H9 (cell line): ENCODE measurements around the gene TAF3. TPM values are rescaled to one million over a fixed set of nuclear protein-coding genes. Genes with fewer than 3 reads are reported as not detected.

ENCODE experiments used
- DNase-seq: peaks from one replicate; pipeline ENCODE4 v3.0.0-alpha.2; 2017
- H2AFZ ChIP-seq: one replicate; pipeline ENCODE4 v1.6.1; 2013; ENCODE audit warnings: mild to moderate bottlenecking, low read length, control low read depth, moderate library complexity
- H2AK5ac ChIP-seq: 2 replicates; pipeline ENCODE4 v1.6.1; 2013; ENCODE audit warnings: low read length, control low read depth, mixed read lengths; ENCODE audit not compliant: insufficient read length
- H2BK120ac ChIP-seq: one replicate; pipeline ENCODE4 v1.6.1; 2013; ENCODE audit warnings: low read depth, mild to moderate bottlenecking, low read length, control low read depth, inconsistent platforms; ENCODE audit not compliant: poor library complexity, severe bottlenecking
- H2BK12ac ChIP-seq: 2 replicates; pipeline ENCODE4 v1.6.1; 2013; ENCODE audit warnings: low read length, control low read depth, mixed read lengths, low read depth; ENCODE audit not compliant: insufficient read length
- H2BK15ac ChIP-seq: 2 replicates; pipeline ENCODE4 v1.6.1; 2013; ENCODE audit warnings: low read depth, low read length, control low read depth
- H2BK20ac ChIP-seq: one replicate; pipeline ENCODE4 v1.6.1; 2013; ENCODE audit warnings: low read depth, mild to moderate bottlenecking, low read length, control low read depth, inconsistent platforms; ENCODE audit not compliant: poor library complexity, severe bottlenecking
- H2BK5ac ChIP-seq: 2 replicates; pipeline ENCODE4 v1.6.1; 2013; ENCODE audit warnings: low read length, control low read depth, mixed read lengths; ENCODE audit not compliant: insufficient read length
- H3K14ac ChIP-seq: 2 replicates; pipeline ENCODE4 v1.6.1; 2013; ENCODE audit warnings: low read length, control low read depth; ENCODE audit not compliant: insufficient read depth
- H3K18ac ChIP-seq: 2 replicates; pipeline ENCODE4 v1.6.1; 2013; ENCODE audit warnings: low read depth, mild to moderate bottlenecking, mixed read lengths, low read length, control low read depth; ENCODE audit not compliant: insufficient read length
- H3K23ac ChIP-seq: 2 replicates; pipeline ENCODE4 v1.6.1; 2013; ENCODE audit warnings: low read length, control low read depth, mixed read lengths, low read depth; ENCODE audit not compliant: insufficient read length
- H3K23me2 ChIP-seq: 2 replicates; pipeline ENCODE4 v1.6.1; 2013; ENCODE audit warnings: low read depth, mild to moderate bottlenecking, mixed read lengths, low read length, control low read depth; ENCODE audit not compliant: insufficient read length, poor library complexity, severe bottlenecking
- H3K27ac ChIP-seq: 2 replicates; pipeline ENCODE4 v1.5.1; 2013; ENCODE audit warnings: low read length, control low read depth, mixed read lengths, low read depth; ENCODE audit not compliant: insufficient read length
- H3K27me3 ChIP-seq: 2 replicates; pipeline ENCODE4 v1.6.1; 2013; ENCODE audit warnings: low read length, control low read depth, inconsistent platforms; ENCODE audit not compliant: insufficient read depth
- H3K4ac ChIP-seq: 2 replicates; pipeline ENCODE4 v1.6.1; 2013; ENCODE audit warnings: low read depth, mild to moderate bottlenecking, control low read depth, inconsistent platforms, low read length, moderate library complexity
- H3K4me1 ChIP-seq: 2 replicates; pipeline ENCODE4 v1.6.1; 2013; ENCODE audit warnings: low read length, control low read depth, inconsistent platforms; ENCODE audit not compliant: insufficient read depth
- H3K4me2 ChIP-seq: 2 replicates; pipeline ENCODE4 v1.6.1; 2013; ENCODE audit warnings: low read length, control low read depth, mixed read lengths; ENCODE audit not compliant: insufficient read length, insufficient read depth
- H3K56ac ChIP-seq: 2 replicates; pipeline ENCODE4 v1.6.1; 2013; ENCODE audit warnings: low read depth, mild to moderate bottlenecking, mixed read lengths, low read length, control low read depth; ENCODE audit not compliant: insufficient read length
- H3K79me1 ChIP-seq: 2 replicates; pipeline ENCODE4 v1.6.1; 2013; ENCODE audit warnings: low read depth, mild to moderate bottlenecking, moderate library complexity, low read length, control low read depth, inconsistent platforms; ENCODE audit not compliant: insufficient read depth, poor library complexity, severe bottlenecking
- H3K79me2 ChIP-seq: 2 replicates; pipeline ENCODE4 v1.6.1; 2013; ENCODE audit warnings: low read length, control low read depth, inconsistent platforms; ENCODE audit not compliant: insufficient read depth
- H3K9ac ChIP-seq: 2 replicates; pipeline ENCODE4 v1.6.1; 2013; ENCODE audit warnings: low read length, control low read depth, mixed read lengths; ENCODE audit not compliant: insufficient read length; ENCODE audit errors: extremely low read depth
- H3K9me3 ChIP-seq: one replicate; pipeline ENCODE4 v1.6.1; 2013; ENCODE audit warnings: low read depth, low read length, inconsistent platforms; ENCODE audit not compliant: control insufficient read depth
- H3T11ph ChIP-seq: one replicate; pipeline ENCODE4 v1.6.1; 2013; ENCODE audit warnings: mild to moderate bottlenecking, low read length, control low read depth, inconsistent platforms
- H4K20me1 ChIP-seq: one replicate; pipeline ENCODE4 v1.6.1; 2013; ENCODE audit not compliant: control insufficient read depth, insufficient read length, insufficient read depth
- H4K5ac ChIP-seq: 2 replicates; pipeline ENCODE4 v1.6.1; 2013; ENCODE audit warnings: low read depth, mild to moderate bottlenecking, mixed read lengths, low read length, control low read depth; ENCODE audit not compliant: insufficient read length
- H4K8ac ChIP-seq: replicated peaks from 2 replicates; pipeline ENCODE4 v1.6.1; 2013; ENCODE audit warnings: low read length, control low read depth, mixed read lengths, low read depth; ENCODE audit not compliant: insufficient read length
- H4K91ac ChIP-seq: 2 replicates; pipeline ENCODE4 v1.6.1; 2013; ENCODE audit warnings: low read depth, mild to moderate bottlenecking, moderate library complexity, mixed read lengths, low read length, control low read depth; ENCODE audit not compliant: insufficient read length
- H3K27ac Mint-ChIP-seq, 3 experiments: 2 replicates in 2 of 3; 3 replicates in 1 of 3; pipeline ENCODE4 v1.8.0; 2020 to 2021; ENCODE audit warnings: mixed read lengths in 3 of 3, mild to moderate bottlenecking in 1 of 3, moderate library complexity in 1 of 3
- H3K27me3 Mint-ChIP-seq: 2 replicates; pipeline ENCODE4 v1.8.0; 2021; ENCODE audit warnings: low read depth, mild to moderate bottlenecking, moderate library complexity, mixed read lengths
- H3K36me3 Mint-ChIP-seq, 3 experiments: 2 replicates in 2 of 3; 3 replicates in 1 of 3; pipeline ENCODE4 v1.8.0; 2020 to 2021; ENCODE audit warnings: low read depth in 3 of 3, mixed read lengths in 3 of 3; ENCODE audit not compliant: insufficient read depth in 1 of 3
- H3K4me1 Mint-ChIP-seq, 2 experiments: 2 replicates each; pipeline ENCODE4 v1.8.0; 2020; ENCODE audit warnings: mixed read lengths in 2 of 2
- H3K4me3 Mint-ChIP-seq, 2 experiments: 2 replicates in 1 of 2; 3 replicates in 1 of 2; pipeline ENCODE4 v1.8.0; 2020 to 2021; ENCODE audit warnings: mild to moderate bottlenecking in 2 of 2, mixed read lengths in 2 of 2, moderate library complexity in 1 of 2
- H3K9me3 Mint-ChIP-seq, 2 experiments: 2 replicates in 1 of 2; 3 replicates in 1 of 2; pipeline ENCODE4 v1.8.0; 2020; ENCODE audit warnings: mild to moderate bottlenecking in 2 of 2, mixed read lengths in 2 of 2, moderate library complexity in 1 of 2
- CTCF ChIP-seq: fragments of 200-600 bp; sonication (generic); conservative IDR thresholded peaks from 3 replicates; pipeline ENCODE4 v1.8.0; 2021; ENCODE audit warnings: antibody characterized with exemption, mild to moderate bottlenecking
- WGBS: extraction: QIAGEN DNeasy Blood & Tissue Kit; methylation state at CpG from one replicate; pipeline ENCODE4 v1.1.7; 2013; ENCODE audit warnings: missing lambda C conversion rate, low lambda C conversion rate, mixed read lengths; ENCODE audit not compliant: insufficient read length; ENCODE audit errors: extremely low coverage; 5-methylcytosine and 5-hydroxymethylcytosine counted together
- total RNA-seq: library from RNA; stranded (reverse); gene quantifications from 2 replicates; pipeline ENCODE4 v1.2.1, GENCODE V29; 2021

Gene TAF3
- total RNA-seq, 1 experiment from 2014 or later, result 10.2 TPM

- WGBS, result no CpG with 5 or more reads among the region's 17 CpGs
- no peak for DNase-seq
- H3K4me2 ChIP-seq, result no peak overlapping the region
These were observed 223.9 kb downstream of the TAF3 start for GRCh38 chr10:8041992-8042720.

More at GRCh38 chr10:8041992-8042720, 223.9 kb downstream of the TAF3 start:
- no peaks in the 10 kb centered on the region; a peak in 1 of 7 replicates for H3K36me3 Mint-ChIP-seq
- Histone ChIP-seq H2AK5ac (no peak overlapping the region), H3K27ac (no peak overlapping the region), H4K20me1 (no peaks in the 10 kb centered on the region), H3K23me2 (no peaks in the 10 kb centered on the region), H2BK12ac (no peak overlapping the region), H4K8ac (no peak overlapping the region), H2BK20ac (no peak overlapping the region), H3K14ac (no peak overlapping the region), H3K27me3 (peaks cover 100% of the 10 kb centered on the region), H2AFZ (no peak overlapping the region), H3K23ac (peak overlapping the region; percentile 37), H3K9ac (no peak overlapping the region), H2BK15ac (no peak overlapping the region; the same call in 1 of the 2 replicates), H3K9me3 (no peaks in the 10 kb centered on the region), H3K79me1 (no peaks in the 10 kb centered on the region), H3K4ac (no peak overlapping the region), H2BK5ac (no peak overlapping the region), H4K91ac (no peak overlapping the region), H3K4me1 (peaks cover 3% of the 10 kb centered on the region; the same call in 1 of the 2 replicates), H4K5ac (no peak overlapping the region), H2BK120ac (no peak overlapping the region), H3K18ac (no peak overlapping the region), H3T11ph (no peak overlapping the region), H3K79me2 (no peaks in the 10 kb centered on the region), H3K56ac (no peak overlapping the region)
- H3K27ac Mint-ChIP-seq, result no peak overlapping the region
- H3K27me3 Mint-ChIP-seq, result peaks cover 100% of the 10 kb centered on the region
- peak overlapping the region in 1 of 2 experiments; percentile 60; a peak in 3 of 5 replicates for H3K4me3 Mint-ChIP-seq
- peaks cover 35 to 72% of the 10 kb centered on the region in 2 experiments for H3K4me1 Mint-ChIP-seq
- no peak for TF ChIP-seq CTCF
- H3K9me3 Mint-ChIP-seq, result peaks cover 0 to 26% of the 10 kb centered on the region in 2 experiments; a peak in 4 of 5 replicates
